GM19193 (cell line): ENCODE results near the gene UBALD1.

Source experiments
- POLR2A ChIP-seq: IDR thresholded peaks from 4 replicates; pipeline ENCODE4 v1.6.1; 2011; ENCODE audit not compliant: insufficient read depth, insufficient read length; ENCODE audit errors: extremely low read depth

Gene UBALD1

GRCh38 chr16:4649744-4650442 is 35.2 kb upstream of the UBALD1 start:
- no peak for TF ChIP-seq POLR2A

DNA sequence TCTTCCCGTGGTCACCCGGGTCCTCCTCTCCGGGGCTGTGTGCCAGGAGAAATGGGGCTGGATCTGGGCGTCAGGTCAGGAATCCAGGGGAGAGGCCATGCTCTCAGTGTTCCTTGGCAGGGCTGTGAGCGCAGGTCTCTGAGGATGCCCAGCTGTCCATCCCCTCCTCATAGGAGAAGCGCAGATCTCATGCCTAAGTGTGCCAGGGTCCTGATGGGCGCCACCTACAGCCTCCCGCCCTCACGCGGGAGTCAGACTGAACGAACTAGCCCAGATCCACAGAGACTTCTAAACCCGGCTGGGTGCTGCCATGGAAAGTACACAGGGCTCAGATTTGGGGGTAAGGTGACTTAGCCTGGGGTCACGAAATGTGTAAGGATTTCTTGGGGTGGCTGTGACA is 34.2 kb upstream of the UBALD1 start:
- no peak for TF ChIP-seq POLR2A

DNA sequence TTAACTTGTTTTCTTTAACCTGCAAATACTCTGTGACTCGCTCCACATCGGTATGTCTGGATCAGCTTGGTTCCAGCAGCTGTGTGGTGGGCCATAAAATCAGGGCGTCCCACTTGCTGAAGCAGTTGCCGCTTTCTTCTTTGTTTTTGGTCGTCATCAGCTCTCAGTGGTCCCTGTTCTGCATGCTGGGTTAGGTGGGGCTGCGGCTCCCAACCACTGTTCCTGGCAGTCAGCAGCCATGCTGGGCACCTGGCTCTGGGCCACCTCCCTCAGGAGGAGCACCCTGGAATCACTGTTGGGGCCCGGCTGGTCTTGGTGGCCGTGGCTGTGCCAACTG is 32.9 kb upstream of the UBALD1 start:
- TF ChIP-seq POLR2A = no peak

DNA sequence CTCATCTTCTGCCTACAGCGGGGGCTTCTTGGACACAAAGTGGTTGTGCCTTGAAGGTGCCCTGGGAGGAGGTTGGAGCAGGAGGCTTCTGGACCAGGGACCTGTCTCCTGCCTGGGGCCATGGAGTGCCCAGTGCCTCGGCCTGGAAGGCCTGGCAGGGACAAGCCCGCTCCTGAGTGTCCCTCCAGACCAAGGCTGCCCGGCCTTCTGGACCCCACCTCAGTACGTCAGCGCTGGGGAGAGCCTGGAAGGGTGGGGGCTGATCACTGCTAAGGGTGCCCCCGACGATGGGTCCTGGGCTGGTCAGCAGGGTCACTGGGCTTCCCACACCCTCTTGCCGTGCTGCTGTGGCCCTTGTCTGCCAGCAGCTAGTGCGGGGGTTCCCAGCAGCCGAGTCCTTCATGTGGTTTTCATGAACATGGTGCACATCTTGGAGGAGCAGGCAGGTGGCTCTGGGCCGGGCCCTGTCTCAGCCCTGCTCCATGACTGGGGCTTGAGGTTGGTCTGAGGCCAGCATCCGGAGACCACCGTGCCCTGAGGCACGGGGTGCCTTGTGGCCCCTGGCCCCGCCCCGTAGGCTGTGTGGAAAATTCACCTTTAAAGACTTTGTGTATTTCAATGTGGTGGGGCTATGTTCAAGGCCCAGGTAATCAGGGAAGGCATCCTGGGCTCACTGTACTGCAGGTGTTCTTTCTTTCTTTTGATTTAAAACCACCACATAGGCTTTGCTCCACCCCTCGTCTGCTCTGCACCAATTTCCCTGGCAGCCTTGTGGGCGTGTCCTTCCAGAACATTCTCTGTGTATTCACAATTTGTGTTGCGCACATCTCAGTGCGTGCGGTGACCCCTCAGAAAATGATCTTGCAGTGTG is 32.3 kb upstream of the UBALD1 start:
- TF ChIP-seq POLR2A = no peak

DNA sequence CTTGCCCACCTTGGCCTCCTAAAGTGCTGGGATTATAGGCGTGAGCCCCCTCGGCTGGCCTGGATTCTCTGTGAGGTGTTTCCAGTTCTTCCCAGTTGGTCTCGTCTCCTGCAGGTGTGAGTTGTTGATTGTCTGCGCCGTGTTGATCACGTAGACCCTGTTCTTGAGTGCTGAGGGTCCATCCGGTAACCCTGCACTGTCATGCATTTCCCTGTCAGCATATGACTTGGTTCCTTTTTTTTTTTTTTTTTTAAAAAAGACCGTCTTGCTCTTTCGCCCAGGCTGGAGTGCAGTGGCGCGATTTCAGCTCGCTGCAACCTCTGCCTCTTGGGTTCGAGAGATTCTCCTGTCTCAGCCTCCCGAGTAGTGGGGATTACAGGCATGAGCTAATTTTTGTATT is 27.2 kb upstream of the UBALD1 start:
- no peak for TF ChIP-seq POLR2A

- TF ChIP-seq POLR2A = no peak
Measured at GRCh38 chr16:4641306-4641687, 26.6 kb upstream of the UBALD1 start.

DNA sequence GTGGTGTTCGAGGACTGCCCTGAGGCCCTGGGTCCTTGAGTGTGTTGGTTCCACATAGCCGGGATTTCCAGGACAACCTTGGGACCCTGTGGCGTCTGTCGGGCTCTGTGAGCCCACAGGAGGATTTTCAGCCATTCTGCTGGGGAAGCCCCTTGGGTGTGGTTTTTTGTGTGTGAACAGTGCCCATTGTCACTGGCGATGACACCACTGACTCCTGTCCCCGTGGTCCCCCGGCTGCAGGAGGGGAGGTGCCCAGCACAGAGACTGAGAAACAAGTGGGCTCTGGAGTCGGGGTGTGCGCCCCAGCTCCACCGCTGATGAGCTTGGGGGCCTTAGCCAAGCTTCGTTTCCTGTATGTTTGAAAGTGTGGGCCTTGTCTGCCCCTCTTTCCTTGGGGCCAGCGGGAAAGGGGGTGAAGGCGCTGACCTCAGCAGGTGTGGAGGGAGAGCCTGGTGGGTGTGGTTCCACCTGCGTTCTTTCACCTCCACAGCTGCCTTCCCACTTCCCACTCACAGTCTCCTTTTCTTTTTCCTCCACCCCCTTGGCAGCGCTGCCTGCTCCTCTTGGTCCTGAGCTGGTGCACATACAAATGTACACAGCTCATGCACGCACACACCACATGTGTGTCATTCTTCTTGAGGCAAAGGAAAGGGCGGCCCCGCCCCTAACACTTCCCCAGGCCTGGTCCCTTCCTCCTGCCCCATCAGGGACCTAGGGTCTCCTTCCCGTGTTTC is 26.1 kb upstream of the UBALD1 start:
- no peak for TF ChIP-seq POLR2A

- TF ChIP-seq POLR2A = no peak
Measured at GRCh38 chr16:4639899-4640509, 25.3 kb upstream of the UBALD1 start.

- no peak for TF ChIP-seq POLR2A
Measured at GRCh38 chr16:4637501-4638166, 22.9 kb upstream of the UBALD1 start.

DNA sequence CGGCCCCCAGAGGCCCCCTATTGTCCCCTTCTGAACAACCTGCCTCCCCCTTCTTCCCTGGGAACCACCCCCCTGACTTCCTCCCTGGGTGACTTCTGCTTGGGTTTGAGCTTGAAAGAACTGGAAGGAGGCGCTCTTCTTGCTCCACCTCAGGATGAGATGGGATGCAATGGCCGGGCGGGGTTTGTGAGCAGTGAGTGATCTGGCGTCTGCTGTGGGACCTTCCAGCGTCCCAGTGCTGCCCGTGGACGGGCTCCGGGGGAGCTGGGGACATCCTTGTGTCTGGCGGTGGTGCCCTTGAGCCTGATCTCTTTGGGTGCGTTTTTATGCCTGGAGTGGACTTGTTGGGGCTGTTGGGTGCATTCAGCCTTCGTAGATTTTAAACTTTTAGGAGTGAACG is 21.5 kb upstream of the UBALD1 start:
- TF ChIP-seq POLR2A = no peak

DNA sequence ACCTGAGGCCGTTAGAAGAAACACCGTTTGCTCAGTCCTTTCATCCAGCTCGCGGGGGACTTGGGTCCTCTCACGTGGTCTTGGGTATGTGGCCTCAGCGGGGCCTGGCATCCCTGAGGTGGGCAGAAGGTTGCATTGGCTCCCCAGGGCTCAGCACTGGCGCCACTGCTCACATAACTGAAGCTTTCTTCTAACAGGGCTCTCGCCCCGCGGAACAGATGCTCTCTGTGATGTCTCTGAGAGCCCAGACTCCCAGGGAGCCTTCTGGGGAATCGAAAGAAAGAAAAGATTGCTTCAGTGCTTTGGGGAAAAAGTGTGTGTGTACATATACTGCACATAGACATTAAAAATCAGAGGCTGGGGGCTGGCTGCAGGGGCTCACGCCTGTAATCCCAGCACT is 20.1 kb upstream of the UBALD1 start:
- no peak for TF ChIP-seq POLR2A

- no peak for TF ChIP-seq POLR2A
Measured at GRCh38 chr16:4633910-4634635, 19.4 kb upstream of the UBALD1 start.

GRCh38 chr16:4631444-4631843 is 16.8 kb upstream of the UBALD1 start:
- no peak for TF ChIP-seq POLR2A

DNA sequence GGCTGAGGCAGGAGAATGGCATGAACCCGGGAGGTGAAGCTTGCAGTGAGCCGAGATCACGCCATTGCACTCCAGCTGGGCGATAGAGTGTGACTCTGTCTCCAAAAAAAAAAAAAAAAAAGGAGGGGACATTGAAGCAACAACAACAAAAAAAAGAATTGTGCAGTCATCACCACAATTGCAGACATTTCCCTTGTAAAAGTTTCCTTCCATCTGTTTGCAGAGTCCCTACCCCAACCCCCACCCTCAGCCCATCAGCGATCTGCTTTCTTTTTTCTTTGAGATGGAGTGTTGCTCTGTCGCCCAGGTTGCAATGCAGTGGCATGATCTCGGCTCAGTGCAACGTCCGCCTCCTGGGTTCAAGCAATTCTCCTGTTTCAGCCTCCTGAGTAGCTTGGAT is 13.6 kb upstream of the UBALD1 start:
- TF ChIP-seq POLR2A = no peak

GRCh38 chr16:4626396-4626795 is 11.7 kb upstream of the UBALD1 start:
- no peak for TF ChIP-seq POLR2A

DNA sequence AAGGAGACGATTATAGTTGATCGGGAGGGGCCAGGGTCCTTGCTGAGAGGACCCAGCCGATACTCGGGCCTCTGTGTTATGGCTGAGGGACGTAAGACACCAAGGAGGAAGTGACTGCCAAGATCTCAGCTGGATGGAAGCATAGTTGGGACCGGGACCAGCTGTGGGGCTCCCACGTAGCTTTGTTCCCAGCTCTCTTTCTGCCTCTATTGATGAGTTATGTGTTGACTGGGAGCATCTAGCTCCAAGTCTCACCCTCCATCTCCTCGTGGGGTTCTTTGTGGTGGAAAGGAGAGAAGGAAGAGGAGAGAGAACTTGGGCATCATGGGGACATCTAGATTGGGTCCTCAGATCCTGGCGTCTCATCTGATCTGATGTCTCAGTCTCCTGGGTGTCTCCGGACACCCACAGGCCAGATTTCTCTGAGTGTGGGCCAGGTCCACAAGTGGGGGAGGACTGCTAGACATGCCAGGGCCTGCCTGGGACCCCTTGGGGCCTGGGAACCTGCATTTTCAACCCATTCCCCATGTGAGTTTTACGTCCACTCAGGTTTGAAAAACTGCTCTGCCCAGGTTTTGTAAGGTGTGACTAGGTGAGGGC is 11.0 kb upstream of the UBALD1 start:
- TF ChIP-seq POLR2A = no peak
